CD1c-positive myeloid dendritic cell (primary cell): ENCODE results near the gene GPC6.

ENCODE experiments used
- DNase-seq: peaks from one replicate; pipeline ENCODE4 v3.0.0-alpha.2; 2016; ENCODE audit errors: extremely low spot score

The GPC6 gene

GRCh38 chr13:94243551-94243950 lies 1016.9 kb downstream of the GPC6 start:
- DNase-seq: no peak

GRCh38 chr13:94246495-94246894 lies 1019.9 kb downstream of the GPC6 start:
- DNase-seq: no peak

GRCh38 chr13:94247890-94248289 lies 1021.3 kb downstream of the GPC6 start:
- no peak for DNase-seq

- DNase-seq: no peak
Measured at GRCh38 chr13:94248454-94249228, 1022.0 kb downstream of the GPC6 start.

- DNase-seq: no peak
Measured at GRCh38 chr13:94249512-94249911, 1022.9 kb downstream of the GPC6 start.

- DNase-seq: no peak
Measured at GRCh38 chr13:94251831-94252608, 1025.4 kb downstream of the GPC6 start.

- no peak for DNase-seq
Measured at GRCh38 chr13:94254737-94255136, 1028.1 kb downstream of the GPC6 start.

- no peak for DNase-seq
Measured at GRCh38 chr13:94256721-94257120, 1030.1 kb downstream of the GPC6 start.

- no peak for DNase-seq
Measured at GRCh38 chr13:94259984-94260383, 1033.4 kb downstream of the GPC6 start.

GRCh38 chr13:94261163-94261562 lies 1034.6 kb downstream of the GPC6 start:
- DNase-seq: no peak

- DNase-seq: no peak
Measured at GRCh38 chr13:94263038-94263437, 1036.4 kb downstream of the GPC6 start.

GRCh38 chr13:94267581-94268366 lies 1041.2 kb downstream of the GPC6 start:
- no peak for DNase-seq

GRCh38 chr13:94268661-94269060 lies 1042.1 kb downstream of the GPC6 start:
- DNase-seq: no peak

GRCh38 chr13:94269557-94269956 lies 1043.0 kb downstream of the GPC6 start:
- DNase-seq: no peak

- no peak for DNase-seq
Measured at GRCh38 chr13:94270556-94270955, 1043.9 kb downstream of the GPC6 start.

GRCh38 chr13:94272038-94272437 lies 1045.4 kb downstream of the GPC6 start:
- no peak for DNase-seq

- DNase-seq: no peak
Measured at GRCh38 chr13:94280349-94280748, 1053.7 kb downstream of the GPC6 start.

GRCh38 chr13:94280845-94281244 lies 1054.2 kb downstream of the GPC6 start:
- no peak for DNase-seq

- no peak for DNase-seq
Measured at GRCh38 chr13:94286581-94286980, 1060.0 kb downstream of the GPC6 start.

GRCh38 chr13:94291631-94292322 lies 1065.2 kb downstream of the GPC6 start:
- DNase-seq: no peak

GRCh38 chr13:94292323-94292640 lies 1065.7 kb downstream of the GPC6 start:
- DNase-seq: no peak

GRCh38 chr13:94296471-94296870 lies 1069.9 kb downstream of the GPC6 start:
- DNase-seq: no peak
